Right atrium auricular region (tissue), 2 donors: ENCODE results near the gene KRTAP10-2. TPM values are rescaled to one million over a fixed set of nuclear protein-coding genes. Genes with fewer than 3 reads are reported as not detected.

Experiments
- DNase-seq: peaks from one replicate; pipeline ENCODE4 v3.0.0-alpha.2; 2019; ENCODE audit warnings: low spot score
- H3K27ac ChIP-seq, 2 donors: fragments of 200-600 bp; sonication (generic); 1 replicate in 1 of 2; 2 replicates in 1 of 2; pipeline ENCODE4 v1.5.1; 2016 to 2019
- H3K27me3 ChIP-seq, 2 donors: fragments of 200-600 bp; sonication (generic); one replicate each; pipeline versions ENCODE4 v1.5.1 to v1.6.0; 2017 to 2019
- H3K36me3 ChIP-seq: fragments of 200-600 bp; sonication (generic); one replicate; pipeline ENCODE4 v1.5.1; 2016
- H3K4me1 ChIP-seq, 2 donors: fragments of 200-600 bp; sonication (generic); one replicate each; pipeline versions ENCODE4 v1.5.1 to v1.6.0; 2017 to 2019
- H3K4me3 ChIP-seq, 2 donors: fragments of 200-600 bp; sonication (generic); 1 replicate in 1 of 2; 2 replicates in 1 of 2; pipeline ENCODE4 v1.5.1; 2017 to 2019; ENCODE audit warnings: mild to moderate bottlenecking in 1 of 2, moderate library complexity in 1 of 2
- H3K9me3 ChIP-seq, 2 donors: fragments of 200-600 bp; sonication (generic); one replicate each; pipeline ENCODE4 v1.5.1; 2019
- total RNA-seq, 2 donors: library from RNA; depleted of rRNA; stranded (reverse); fragments of >200 nt; gene quantifications; one replicate each; pipeline ENCODE4 v1.1.0, GENCODE V29; 2016
- TF ChIP-seq, protein P1 (sequence below), 2 donors: fragments of 200-600 bp; sonication (generic); IDR thresholded peaks; one replicate each; pipeline ENCODE4 v1.5.1; 2019; ENCODE audit warnings: antibody characterized with exemption in 2 of 2

Gene KRTAP10-2
- total RNA-seq, 2 donors from 2014 or later = not detected

DNA sequence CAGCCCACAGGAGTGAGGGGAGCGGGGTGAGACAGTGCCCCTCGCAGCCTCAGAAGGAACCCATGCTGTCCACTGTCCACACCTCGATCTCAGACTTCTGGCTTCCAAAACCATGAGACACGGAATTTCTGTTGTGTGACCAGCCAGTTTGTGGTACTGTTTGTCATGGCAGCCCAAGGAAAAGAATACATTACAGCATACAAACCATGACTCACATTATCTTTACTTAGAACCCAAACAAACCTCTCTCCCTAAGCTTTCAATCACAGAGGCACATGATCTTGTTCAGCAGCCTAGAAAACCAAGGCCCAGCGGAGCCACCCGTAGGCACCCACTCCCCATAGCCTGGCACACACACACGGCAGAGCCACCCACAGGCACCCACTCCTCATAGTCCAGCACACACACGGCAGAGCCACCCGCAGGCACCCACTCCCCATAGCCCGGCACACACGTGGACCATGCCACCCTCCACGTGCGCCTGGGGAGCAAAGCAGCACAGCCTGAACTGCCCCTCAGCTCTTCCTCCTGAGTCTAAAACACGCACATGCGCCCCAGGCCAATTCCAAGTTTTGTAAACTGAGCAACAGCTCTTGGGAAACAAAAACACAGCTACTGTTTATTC, 21.8 kb upstream of the KRTAP10-2 start:
- TF ChIP-seq, protein P1, sequence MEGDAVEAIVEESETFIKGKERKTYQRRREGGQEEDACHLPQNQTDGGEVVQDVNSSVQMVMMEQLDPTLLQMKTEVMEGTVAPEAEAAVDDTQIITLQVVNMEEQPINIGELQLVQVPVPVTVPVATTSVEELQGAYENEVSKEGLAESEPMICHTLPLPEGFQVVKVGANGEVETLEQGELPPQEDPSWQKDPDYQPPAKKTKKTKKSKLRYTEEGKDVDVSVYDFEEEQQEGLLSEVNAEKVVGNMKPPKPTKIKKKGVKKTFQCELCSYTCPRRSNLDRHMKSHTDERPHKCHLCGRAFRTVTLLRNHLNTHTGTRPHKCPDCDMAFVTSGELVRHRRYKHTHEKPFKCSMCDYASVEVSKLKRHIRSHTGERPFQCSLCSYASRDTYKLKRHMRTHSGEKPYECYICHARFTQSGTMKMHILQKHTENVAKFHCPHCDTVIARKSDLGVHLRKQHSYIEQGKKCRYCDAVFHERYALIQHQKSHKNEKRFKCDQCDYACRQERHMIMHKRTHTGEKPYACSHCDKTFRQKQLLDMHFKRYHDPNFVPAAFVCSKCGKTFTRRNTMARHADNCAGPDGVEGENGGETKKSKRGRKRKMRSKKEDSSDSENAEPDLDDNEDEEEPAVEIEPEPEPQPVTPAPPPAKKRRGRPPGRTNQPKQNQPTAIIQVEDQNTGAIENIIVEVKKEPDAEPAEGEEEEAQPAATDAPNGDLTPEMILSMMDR (IDR thresholded peaks at IDR 0.05) = no peak
- no peaks in the 10 kb centered on the region for H3K27me3 ChIP-seq
- H3K27ac ChIP-seq = no peak overlapping the region
- no peak overlapping the region for H3K4me3 ChIP-seq
- peaks cover 0 to 16% of the 10 kb centered on the region in 2 donors for H3K9me3 ChIP-seq
- no peaks in the 10 kb centered on the region for H3K36me3 ChIP-seq
- peak; percentile 11 for DNase-seq
- H3K4me1 ChIP-seq = no peaks in the 10 kb centered on the region

DNA sequence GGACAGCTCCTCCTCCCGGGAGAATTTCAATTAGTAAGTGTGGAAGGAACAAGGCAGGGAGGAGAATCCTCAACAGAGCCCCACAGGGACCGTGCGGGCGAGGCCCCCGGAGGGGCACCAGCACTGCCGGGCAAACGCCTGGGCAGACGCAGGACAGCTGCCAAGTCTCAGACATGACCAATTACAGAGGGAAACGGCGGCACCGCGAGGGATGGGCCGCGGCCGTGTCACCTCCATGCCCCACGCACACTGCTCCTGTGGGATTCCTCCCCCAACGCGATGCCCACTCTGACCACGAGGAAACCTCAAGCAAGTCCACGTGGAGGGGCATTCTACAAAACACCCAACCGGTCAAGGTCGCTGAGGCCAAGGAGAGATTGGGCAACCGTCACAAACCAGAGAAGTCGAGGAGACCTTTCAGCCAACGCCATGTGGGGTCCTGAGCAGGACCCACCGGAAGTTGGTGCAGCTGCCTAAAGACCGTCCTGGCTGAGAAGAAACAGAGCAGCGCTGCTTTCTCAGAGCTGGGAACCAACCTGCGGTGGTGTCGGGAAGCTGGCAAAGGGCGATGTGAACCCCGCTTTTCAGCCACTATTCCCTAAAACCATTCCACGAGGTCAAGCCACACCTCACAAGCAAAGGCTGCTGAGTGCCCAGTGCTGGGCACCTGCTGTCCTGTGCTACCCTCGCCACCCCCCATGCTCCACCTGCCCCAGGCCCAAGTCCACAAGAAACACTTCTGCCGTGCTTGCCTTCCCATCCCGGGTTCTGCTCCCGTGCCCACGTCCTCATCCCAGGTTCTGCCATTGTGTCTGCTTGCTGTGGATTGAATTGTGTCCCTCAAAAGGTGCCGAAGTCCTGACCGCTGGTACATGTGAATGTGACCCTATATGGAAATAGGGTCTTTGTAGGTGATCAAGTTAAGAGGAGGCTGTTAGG, 20.8 kb upstream of the KRTAP10-2 start:
- no peaks in the 10 kb centered on the region for H3K27me3 ChIP-seq

DNA sequence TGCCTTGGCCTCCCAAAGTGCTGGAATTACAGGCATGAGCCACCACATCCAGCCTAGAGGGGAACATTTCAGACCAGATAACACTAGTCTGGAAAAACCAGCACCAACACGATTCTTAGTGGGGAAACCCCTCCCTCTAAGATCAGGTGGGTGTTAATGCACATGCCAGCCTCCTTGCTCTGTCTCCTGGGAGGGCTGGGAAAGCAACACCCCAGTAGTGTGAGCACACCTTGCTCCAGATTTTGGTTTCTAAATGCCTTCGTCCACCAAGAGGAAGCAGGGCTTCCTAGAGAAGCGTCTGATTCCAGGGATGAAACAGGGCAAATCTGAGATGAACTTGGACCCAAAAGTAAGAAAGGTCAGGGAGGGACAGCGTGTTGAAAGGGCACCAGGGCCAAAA, 20.0 kb upstream of the KRTAP10-2 start:
- Histone ChIP-seq H3K4me1 (no peaks in the 10 kb centered on the region), H3K4me3 (no peak overlapping the region), H3K36me3 (no peaks in the 10 kb centered on the region), H3K27ac (no peak overlapping the region), H3K27me3 (no peaks in the 10 kb centered on the region), H3K9me3 (peaks cover 0 to 6% of the 10 kb centered on the region in 2 donors)
- peak; percentile 16 for DNase-seq
- TF ChIP-seq, protein P1 (IDR thresholded peaks at IDR 0.05) = no peak

More for the DNA sequence above, 20.8 kb upstream of the KRTAP10-2 start:
- peak; percentile 21 for DNase-seq
- TF ChIP-seq, protein P1 (IDR thresholded peaks at IDR 0.05) = no peak
- no peak overlapping the region for H3K4me3 ChIP-seq
- peaks cover 0 to 12% of the 10 kb centered on the region in 2 donors for H3K9me3 ChIP-seq
- H3K27ac ChIP-seq = no peak overlapping the region
- H3K4me1 ChIP-seq = no peaks in the 10 kb centered on the region
- no peaks in the 10 kb centered on the region for H3K36me3 ChIP-seq

DNA sequence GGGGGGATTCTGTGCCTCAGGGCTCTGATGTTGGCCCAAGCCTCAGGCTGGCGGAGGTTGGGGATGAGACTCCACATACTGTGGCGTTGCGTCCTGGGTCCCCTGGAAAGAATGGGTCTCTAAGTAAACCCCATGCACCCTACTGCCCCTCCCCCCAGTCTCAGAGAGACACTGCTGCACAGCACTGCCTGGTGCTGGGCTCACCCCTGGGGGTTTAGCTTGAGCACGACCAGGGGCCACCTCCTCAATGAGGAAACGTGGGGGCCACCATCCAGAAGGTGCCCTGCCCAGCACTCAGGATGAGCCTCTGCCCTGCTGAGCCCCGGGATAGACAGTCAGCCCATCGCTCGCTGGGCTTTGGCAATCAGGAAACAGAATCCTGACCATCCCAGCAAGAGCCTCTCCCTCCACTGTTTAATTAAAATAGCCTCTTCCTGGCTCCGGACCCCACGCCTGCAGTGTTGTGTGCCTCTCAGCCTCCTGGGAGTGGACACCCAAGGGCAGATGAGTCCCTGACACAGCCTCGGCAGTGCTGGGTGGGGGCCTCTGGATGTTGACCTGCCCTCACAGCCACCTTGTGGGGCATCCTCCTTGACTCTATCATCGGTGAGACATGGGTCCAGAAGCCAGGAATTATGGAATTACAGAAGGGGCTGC, 18.7 kb upstream of the KRTAP10-2 start:
- Histone ChIP-seq H3K27me3 (no peaks in the 10 kb centered on the region), H3K27ac (no peak overlapping the region), H3K9me3 (peaks cover 0 to 6% of the 10 kb centered on the region in 2 donors), H3K4me3 (no peak overlapping the region), H3K36me3 (no peaks in the 10 kb centered on the region), H3K4me1 (no peaks in the 10 kb centered on the region)
- TF ChIP-seq, protein P1 (IDR thresholded peaks at IDR 0.05) = no peak
- DNase-seq = peak; percentile 5

DNA sequence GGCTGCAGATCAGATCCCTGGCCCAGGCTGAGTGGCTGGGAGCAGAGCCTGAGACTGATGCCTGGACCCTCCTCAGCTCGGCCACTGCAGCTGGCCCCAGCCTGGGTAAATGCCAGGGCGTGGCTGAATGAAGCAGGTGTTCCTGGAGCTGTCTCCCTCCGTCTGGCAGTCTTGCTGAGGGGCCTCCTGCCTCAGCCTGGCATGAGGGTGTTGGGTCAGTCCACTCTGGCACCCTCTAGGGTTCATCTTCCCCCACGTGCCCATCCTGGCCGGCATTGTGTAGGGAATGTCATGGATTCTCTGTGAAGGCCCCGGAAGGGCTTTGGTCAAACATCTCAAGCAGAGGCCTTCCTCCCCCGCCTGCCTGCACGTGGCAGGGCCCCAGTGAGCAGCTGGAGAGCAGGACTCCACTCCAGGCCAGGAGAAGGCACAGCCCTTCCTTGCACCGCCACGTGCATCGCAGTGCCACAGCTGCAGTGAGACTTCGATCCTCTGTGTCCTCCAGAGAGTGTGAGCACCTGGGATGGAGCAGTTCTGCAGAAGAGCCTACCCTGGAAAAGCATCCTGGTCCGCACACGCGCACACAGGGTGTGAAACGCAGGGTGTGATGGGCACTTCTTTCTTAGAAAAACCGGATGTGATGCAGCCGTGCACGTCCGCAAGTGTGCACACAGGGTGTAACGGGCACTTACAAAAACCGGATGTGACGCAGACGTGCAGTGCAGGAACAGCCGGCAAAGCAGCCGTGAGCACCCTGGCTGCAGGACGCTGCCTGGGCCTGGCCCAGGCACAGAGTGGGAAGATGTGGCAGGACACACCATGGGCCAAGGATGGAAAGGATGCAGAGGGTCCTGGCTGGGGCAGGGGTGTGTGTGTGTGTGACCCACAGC, 17.6 kb upstream of the KRTAP10-2 start:
- DNase-seq = no peak
- Histone ChIP-seq H3K36me3 (no peaks in the 10 kb centered on the region), H3K4me3 (no peak overlapping the region), H3K4me1 (no peaks in the 10 kb centered on the region), H3K27ac (no peak overlapping the region), H3K9me3 (peaks cover 0 to 6% of the 10 kb centered on the region in 2 donors), H3K27me3 (no peaks in the 10 kb centered on the region)
- TF ChIP-seq, protein P1 (IDR thresholded peaks at IDR 0.05) = no peak
